Endothelial cell of umbilical vein (primary cell): ENCODE results near the gene CFL1. TPM values are rescaled to one million over a fixed set of nuclear protein-coding genes. Genes with fewer than 3 reads are reported as not detected.

ENCODE experiments used
- BruUV-seq: library from RNA; stranded (reverse); fragments of 400-500 nt; replicated peaks from 2 replicates; lab custom pipeline; 2021; lab: Mats Ljungman, UMichigan
- CTCF ChIA-PET: fragments of 300-600, 350-600 bp; sonication (Branson Sonifier 250); formaldehyde crosslinking; loops from one replicate; lab custom pipeline; 2021; ENCODE audit warnings: antibody characterized with exemption, inconsistent platforms; lab: Charles Lee
- POLR2A ChIA-PET: fragments of 300-600, 350-600 bp; sonication (Branson Sonifier 250); formaldehyde crosslinking; loops from one replicate; lab custom pipeline; 2021; ENCODE audit warnings: antibody characterized with exemption, inconsistent platforms; lab: Charles Lee
- DNase-seq: peaks from one replicate; pipeline ENCODE4 v3.0.0-alpha.2; 2011; ENCODE audit warnings: low read depth, low spot score
- FAIRE-seq: peaks from 2 replicates; lab custom pipeline; 2011; peaks lifted over from hg19 to GRCh38; lab: Jason Lieb, UNC
- H2AFZ ChIP-seq: 2 replicates; pipeline ENCODE4 v1.6.0; 2012; ENCODE audit warnings: low read depth, low read length, control low read depth, inconsistent platforms
- H3K27ac ChIP-seq: 2 replicates; pipeline ENCODE4 v1.5.1; 2011; ENCODE audit warnings: low read depth, mild to moderate bottlenecking, control low read depth, low read length, moderate library complexity; ENCODE audit not compliant: insufficient read depth
- H3K27me3 ChIP-seq, 2 experiments: 2 replicates each; pipeline versions ENCODE4 v1.6.0 to v1.6.1; 2011; ENCODE audit warnings: low read length in 2 of 2, mixed read lengths in 1 of 2; ENCODE audit not compliant: control insufficient read depth in 2 of 2, insufficient read depth in 2 of 2
- H3K36me3 ChIP-seq, 2 experiments: 2 replicates in 1 of 2; 3 replicates in 1 of 2; pipeline ENCODE4 v1.5.1; 2011; ENCODE audit warnings: low read length in 2 of 2, mild to moderate bottlenecking in 1 of 2, moderate library complexity in 1 of 2; ENCODE audit not compliant: control insufficient read depth in 2 of 2, insufficient read depth in 2 of 2; ENCODE audit errors: extremely low read depth in 1 of 2
- H3K4me1 ChIP-seq: 3 replicates; pipeline ENCODE4 v1.5.1; 2011; ENCODE audit warnings: mild to moderate bottlenecking, low read length; ENCODE audit not compliant: control insufficient read depth, insufficient read depth; ENCODE audit errors: extremely low read depth
- H3K4me2 ChIP-seq: 2 replicates; pipeline ENCODE4 v1.6.1; 2011; ENCODE audit warnings: low read length, control low read depth, mixed read lengths; ENCODE audit not compliant: insufficient read depth
- H3K4me3 ChIP-seq, 3 experiments: fragments of 200-600 bp in 1 of 3; sonication (generic), shearing (Covaris generic) in 1 of 3; replicated peaks in 1 of 3; 2 replicates each; pipeline ENCODE4 v1.5.1; 2011 to 2016; ENCODE audit warnings: control low read depth in 3 of 3, low read length in 3 of 3, mild to moderate bottlenecking in 2 of 3, inconsistent platforms in 1 of 3, low read depth in 1 of 3, moderate library complexity in 1 of 3; ENCODE audit not compliant: insufficient read depth in 1 of 3
- H3K79me2 ChIP-seq: 2 replicates; pipeline ENCODE4 v1.6.0; 2012; ENCODE audit warnings: low read length, inconsistent platforms; ENCODE audit not compliant: control insufficient read depth, insufficient read depth
- H3K9ac ChIP-seq: replicated peaks from 2 replicates; pipeline ENCODE3; 2011; ENCODE audit warnings: low read length, control low read depth; ENCODE audit not compliant: insufficient read depth; ENCODE audit errors: extremely low read depth
- H3K9me1 ChIP-seq: replicated peaks from 3 replicates; pipeline ENCODE4 v1.6.0; 2011; ENCODE audit warnings: mild to moderate bottlenecking, low read length; ENCODE audit not compliant: control insufficient read depth, insufficient read depth; ENCODE audit errors: extremely low read depth
- H3K9me3 ChIP-seq: replicated peaks from 2 replicates; pipeline ENCODE4 v1.5.1; 2012; ENCODE audit warnings: low read length, inconsistent platforms; ENCODE audit not compliant: control insufficient read depth, insufficient read depth
- H4K20me1 ChIP-seq: replicated peaks from 2 replicates; pipeline ENCODE3; 2011; ENCODE audit warnings: mild to moderate bottlenecking, low read length; ENCODE audit not compliant: control insufficient read depth, insufficient read depth; ENCODE audit errors: extremely low read depth
- EZH2 ChIP-seq: IDR thresholded peaks from 2 replicates; pipeline ENCODE4 v1.6.1; 2012; ENCODE audit warnings: borderline replicate concordance, low read depth, mild to moderate bottlenecking, moderate library complexity, low read length, inconsistent platforms; ENCODE audit not compliant: severe bottlenecking
- FOS ChIP-seq: IDR thresholded peaks from 2 replicates; pipeline ENCODE4 v1.6.1; 2011; ENCODE audit warnings: mild to moderate bottlenecking, low read length, moderate library complexity, borderline replicate concordance; ENCODE audit not compliant: insufficient read depth
- MAX ChIP-seq: IDR thresholded peaks from 2 replicates; pipeline ENCODE4 v1.6.1; 2011; ENCODE audit not compliant: insufficient read depth, insufficient read length
- MYC ChIP-seq: IDR thresholded peaks from one replicate; pipeline ENCODE4 v1.6.1; 2011; ENCODE audit warnings: mild to moderate bottlenecking, low read depth, low read length
- POLR2AphosphoS5 ChIP-seq: IDR thresholded peaks from 2 replicates; pipeline ENCODE4 v1.6.1; 2012; ENCODE audit warnings: low read depth, mild to moderate bottlenecking, control low read depth, low read length, moderate library complexity; ENCODE audit not compliant: insufficient read depth
- dilution Hi-C: fragments of 300-500 bp; cut with MboI; formaldehyde crosslinking; loops from one replicate; pipeline ENCODE4 v1.15.0; 2019; ENCODE audit warnings: low sequenced_read_pairs; ENCODE audit not compliant: extremely low pct_ligation_motif_present
- intact Hi-C: fragments of 100-400 bp; cut with micrococcal nuclease; formaldehyde crosslinking; loops from one replicate; pipeline ENCODE4 v1.10.0; 2022
- polyA plus RNA-seq, 4 experiments: library from polyadenylated mRNA; depleted of rRNA in 3 of 4; stranded (reverse) in 3 of 4; unstranded in 1 of 4; fragments of >200 nt; gene quantifications; 2 replicates each; pipeline versions ENCODE4 v1.2.1 to v1.2.3, GENCODE V29; 2011 to 2012; ENCODE audit warnings: missing spikeins in 1 of 4
- total RNA-seq: library from RNA; stranded (reverse); gene quantifications from 2 replicates; pipeline ENCODE4 v1.2.3, GENCODE V29; 2021
- TF ChIP-seq, protein P1 (sequence below), 2 donors: IDR thresholded peaks; 1 replicate in 1 of 2; 2 replicates in 1 of 2; pipeline ENCODE4 v1.5.1; 2011; ENCODE audit warnings: low read length in 2 of 2, mild to moderate bottlenecking in 2 of 2, moderate library complexity in 2 of 2, control low read depth in 1 of 2, inconsistent platforms in 1 of 2, low read depth in 1 of 2; ENCODE audit not compliant: insufficient read depth in 1 of 2; ENCODE audit errors: extremely low read depth in 1 of 2

Gene CFL1
- total and polyA plus RNA-seq, 2 donors (not counting 3 experiments of a cell fraction or from before 2014, with no cell fraction given), result 1,844 to 2,403 TPM

DNA sequence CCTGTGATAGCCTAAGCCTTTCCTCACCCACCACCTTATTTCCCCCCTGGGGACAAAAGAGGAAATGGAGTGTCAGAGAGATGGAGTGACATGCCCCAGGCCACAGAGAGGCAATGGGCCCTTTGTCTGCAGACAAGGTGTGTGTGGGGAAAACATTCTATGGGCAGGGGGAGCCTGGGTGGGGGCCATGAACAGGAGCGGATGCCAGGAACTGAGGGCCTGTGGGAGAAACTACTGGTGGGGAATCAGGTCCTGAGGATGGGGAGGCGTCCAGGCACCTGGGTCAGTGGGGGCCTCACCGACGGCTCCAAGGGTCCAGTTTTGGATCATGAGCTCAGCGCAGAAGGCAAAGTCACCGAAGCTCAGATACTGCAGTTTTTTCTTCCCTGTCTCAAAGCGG is 27.3 kb upstream of the CFL1 start:
- H3K9ac ChIP-seq, result no peak overlapping the region
- H3K4me3 ChIP-seq, result no peak overlapping the region
- H3K4me1 ChIP-seq, result peaks cover 28% of the 10 kb centered on the region
- H3K9me1 ChIP-seq, result no peaks in the 10 kb centered on the region
- no TSS peak for BruUV-seq
- H3K27me3 ChIP-seq, result no peaks in the 10 kb centered on the region
- H3K36me3 ChIP-seq, result peaks cover 4 to 30% of the 10 kb centered on the region in 2 experiments
- CTCF ChIA-PET, result interaction anchor here (0.6 to 3.4 kb wide), 50 partner anchors 8 to 345 kb away, joined by 3 to 115 read pairs (median 5); partner anchors contain the start of genes AP5B1, BANF1, CFL1 and EFEMP2
- no peaks in the 10 kb centered on the region for H4K20me1 ChIP-seq
- DNase-seq, result no peak
- dilution Hi-C loops, result no loop called here
- TF ChIP-seq MAX (no peak), POLR2AphosphoS5 (no peak), FOS (no peak), MYC (no peak), EZH2 (no peak)
- TF ChIP-seq, protein P1, sequence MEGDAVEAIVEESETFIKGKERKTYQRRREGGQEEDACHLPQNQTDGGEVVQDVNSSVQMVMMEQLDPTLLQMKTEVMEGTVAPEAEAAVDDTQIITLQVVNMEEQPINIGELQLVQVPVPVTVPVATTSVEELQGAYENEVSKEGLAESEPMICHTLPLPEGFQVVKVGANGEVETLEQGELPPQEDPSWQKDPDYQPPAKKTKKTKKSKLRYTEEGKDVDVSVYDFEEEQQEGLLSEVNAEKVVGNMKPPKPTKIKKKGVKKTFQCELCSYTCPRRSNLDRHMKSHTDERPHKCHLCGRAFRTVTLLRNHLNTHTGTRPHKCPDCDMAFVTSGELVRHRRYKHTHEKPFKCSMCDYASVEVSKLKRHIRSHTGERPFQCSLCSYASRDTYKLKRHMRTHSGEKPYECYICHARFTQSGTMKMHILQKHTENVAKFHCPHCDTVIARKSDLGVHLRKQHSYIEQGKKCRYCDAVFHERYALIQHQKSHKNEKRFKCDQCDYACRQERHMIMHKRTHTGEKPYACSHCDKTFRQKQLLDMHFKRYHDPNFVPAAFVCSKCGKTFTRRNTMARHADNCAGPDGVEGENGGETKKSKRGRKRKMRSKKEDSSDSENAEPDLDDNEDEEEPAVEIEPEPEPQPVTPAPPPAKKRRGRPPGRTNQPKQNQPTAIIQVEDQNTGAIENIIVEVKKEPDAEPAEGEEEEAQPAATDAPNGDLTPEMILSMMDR (IDR thresholded peaks at IDR 0.05; ENCODE audit: extremely low read depth in 1 of 2, insufficient read depth in 1 of 2, low read depth in 1 of 2, low read length in 2 of 2), result no peak
- FAIRE-seq, result no peak
- intact Hi-C loops, result loop anchor here (5.0 kb wide), 1 partner anchor 47 kb away; no protein-coding TSS in a partner anchor
- no peak overlapping the region for H3K4me2 ChIP-seq
- peaks cover 11% of the 10 kb centered on the region for H3K79me2 ChIP-seq
- no peak overlapping the region for H2AFZ ChIP-seq
- POLR2A ChIA-PET, result interaction anchor here (1.1 to 1.9 kb wide), 3 partner anchors 15 to 26 kb away, joined by 3 to 17 read pairs (median 4); partner anchors contain the start of genes CFL1, FOSL1 and MUS81
- H3K9me3 ChIP-seq, result no peaks in the 10 kb centered on the region
- H3K27ac ChIP-seq, result no peak overlapping the region
